DMS114 treated with DMSO at 0.1 percent for 48 hours (cell line): ENCODE data around the gene MMP24.
"Not testable (repeated sequence)": the region's sequence is repeated elsewhere in the genome, so short reads cannot be mapped to it uniquely, and the experiment has no call there.

Source experiments
- DNase-seq: peaks from one replicate; lab custom pipeline; 2025; ENCODE audit not compliant: unreplicated experiment; lab: John Stamatoyannopoulos, UW

Gene MMP24

DNA sequence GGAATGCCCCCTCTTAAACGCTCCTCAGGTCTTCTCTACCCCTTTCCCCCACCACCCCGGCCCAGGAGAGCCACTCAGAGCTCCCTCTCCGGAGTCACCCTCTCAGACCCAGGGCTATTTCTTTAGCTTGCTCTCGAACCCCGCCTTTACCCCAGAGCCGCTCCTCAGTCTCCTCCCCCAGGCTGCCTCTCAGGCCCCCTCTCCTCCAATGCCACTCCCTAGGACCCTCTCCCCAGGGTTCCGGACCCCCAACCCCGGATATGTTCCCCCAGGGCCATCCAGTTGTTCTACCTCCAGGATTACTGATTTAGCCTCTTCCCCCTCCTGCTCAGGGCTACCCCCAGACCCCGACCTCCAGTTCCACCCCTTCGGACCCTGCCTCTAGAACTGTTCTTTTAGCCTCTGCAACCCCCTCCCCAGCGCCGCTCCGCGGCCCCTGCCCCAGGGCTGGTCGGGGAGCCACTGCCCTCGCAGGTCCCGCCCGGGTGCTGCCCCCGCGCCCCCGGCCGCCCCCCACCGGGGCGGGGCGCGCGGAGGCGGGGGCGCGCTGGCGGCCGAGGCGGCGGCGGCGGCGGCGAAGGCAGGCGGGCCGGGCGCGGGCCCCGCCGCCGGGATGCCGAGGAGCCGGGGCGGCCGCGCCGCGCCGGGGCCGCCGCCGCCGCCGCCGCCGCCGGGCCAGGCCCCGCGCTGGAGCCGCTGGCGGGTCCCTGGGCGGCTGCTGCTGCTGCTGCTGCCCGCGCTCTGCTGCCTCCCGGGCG, at the start of gene MMP24:
TSS of gene MMP24 (plus strand) at position 565 of the 758 bp plus-strand sequence. CDS start at position 614, 49 bp downstream.
- DNase-seq: no peak

DNA sequence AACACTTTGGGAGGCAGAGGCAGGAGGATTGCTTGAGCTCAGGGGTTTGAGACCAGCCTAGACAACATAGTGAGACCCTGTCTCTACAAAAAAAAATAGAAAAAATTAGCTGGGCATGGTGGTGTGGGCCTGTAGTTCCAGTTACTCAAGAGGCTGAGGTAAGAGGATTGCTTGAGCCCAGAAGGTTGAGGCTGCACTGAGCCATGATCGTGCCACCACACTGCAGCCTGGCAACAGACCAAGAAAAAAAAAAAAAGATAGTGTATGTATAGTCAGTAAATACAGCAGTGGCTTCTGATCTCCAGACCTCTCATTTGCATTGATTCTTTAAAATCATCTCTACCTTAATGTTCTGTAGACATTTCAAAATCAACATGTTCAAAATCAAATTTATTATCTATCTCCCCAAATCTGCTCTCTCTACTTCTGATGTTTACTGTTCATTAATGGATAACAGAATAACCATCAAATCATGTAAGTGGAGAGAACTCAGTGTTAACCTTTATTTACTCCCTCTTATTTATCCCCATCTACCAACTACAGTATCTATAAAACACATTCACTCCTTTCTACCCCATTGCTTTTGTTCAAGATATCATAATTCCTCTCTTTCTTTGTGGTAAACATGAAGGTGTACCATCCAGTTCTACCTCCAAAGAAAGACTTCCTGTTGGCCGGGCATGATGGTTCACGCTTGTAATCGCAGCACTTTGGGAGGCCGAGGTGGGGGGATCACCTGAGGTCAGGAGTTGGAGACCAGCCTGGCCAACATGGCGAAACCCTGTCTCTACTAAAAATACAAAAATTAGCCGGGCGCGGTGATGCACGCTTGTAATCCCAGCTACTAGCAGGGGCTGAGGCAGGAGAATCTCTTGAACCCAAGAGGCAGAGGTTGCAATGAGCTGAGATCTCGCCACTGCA, 46.9 kb upstream of the MMP24 start:
- no peak for DNase-seq

DNA sequence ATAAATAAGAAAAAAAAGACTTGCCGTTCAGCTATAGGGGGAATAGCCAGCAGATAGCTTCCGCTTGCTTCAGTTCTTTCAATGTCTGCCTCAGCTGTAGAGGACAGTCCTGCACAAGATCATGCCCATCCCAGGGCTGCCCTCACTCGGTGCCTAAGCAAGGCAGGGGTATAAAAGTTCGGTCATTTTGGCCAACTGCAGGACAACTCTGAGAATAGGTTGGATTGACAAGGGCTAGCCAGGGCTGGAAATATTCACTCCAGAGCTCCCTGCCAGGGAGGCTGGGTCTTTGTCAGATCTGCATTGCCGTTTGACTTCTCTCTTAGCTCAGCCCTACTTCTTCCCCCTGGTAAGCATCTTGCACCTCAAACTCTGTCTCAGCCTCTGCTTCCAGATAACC, 46.2 kb upstream of the MMP24 start:
- no peak for DNase-seq

DNA sequence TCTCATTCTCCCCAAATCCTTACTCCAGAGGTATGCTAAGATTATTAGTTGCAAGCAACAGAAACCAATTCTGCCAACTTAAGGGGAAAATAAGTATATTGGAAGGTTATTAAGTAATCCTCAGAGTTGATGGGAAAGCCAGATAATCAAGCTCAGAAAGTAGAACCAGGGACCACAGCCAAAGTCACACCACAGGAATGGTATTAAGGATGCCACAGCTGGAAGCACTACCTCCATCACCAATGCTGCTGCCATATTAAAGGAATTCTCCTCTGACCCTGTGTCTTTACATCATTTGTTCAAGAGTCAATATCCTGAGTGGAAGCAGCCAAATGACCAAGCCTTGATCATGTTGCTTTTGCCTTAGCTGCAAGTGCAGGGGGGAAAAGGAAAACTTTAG, 44.8 kb upstream of the MMP24 start:
- no peak for DNase-seq

DNA sequence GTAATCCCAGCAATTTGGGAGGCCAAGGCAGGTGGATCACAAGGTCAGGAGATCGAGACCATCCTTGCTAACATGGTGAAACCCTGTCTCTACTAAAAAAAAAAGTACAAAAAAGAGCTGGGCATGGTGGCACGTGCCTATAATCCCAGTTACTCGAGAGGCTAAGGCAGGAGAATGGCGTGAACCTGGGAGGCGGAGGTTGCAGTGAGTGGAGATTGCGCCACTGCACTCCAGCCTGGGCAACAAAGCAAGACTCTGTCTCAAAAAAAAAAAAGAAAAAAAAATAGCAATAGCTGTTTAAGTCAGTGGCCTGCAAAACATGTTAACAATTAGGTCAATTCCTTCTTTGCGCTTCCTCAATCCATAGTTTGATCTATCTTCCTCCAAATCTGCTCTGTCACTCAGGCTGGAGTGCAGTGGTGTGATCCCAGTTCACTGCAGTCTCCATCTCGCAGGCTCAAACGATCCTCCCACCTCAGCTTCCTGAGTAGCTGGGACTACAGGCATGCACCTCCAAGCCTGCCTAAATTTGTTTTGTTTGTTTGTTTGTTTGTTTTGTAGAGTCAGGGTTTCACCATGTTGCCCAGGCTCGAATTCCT, 39.7 kb upstream of the MMP24 start:
- DNase-seq: not testable (repeated sequence)

DNA sequence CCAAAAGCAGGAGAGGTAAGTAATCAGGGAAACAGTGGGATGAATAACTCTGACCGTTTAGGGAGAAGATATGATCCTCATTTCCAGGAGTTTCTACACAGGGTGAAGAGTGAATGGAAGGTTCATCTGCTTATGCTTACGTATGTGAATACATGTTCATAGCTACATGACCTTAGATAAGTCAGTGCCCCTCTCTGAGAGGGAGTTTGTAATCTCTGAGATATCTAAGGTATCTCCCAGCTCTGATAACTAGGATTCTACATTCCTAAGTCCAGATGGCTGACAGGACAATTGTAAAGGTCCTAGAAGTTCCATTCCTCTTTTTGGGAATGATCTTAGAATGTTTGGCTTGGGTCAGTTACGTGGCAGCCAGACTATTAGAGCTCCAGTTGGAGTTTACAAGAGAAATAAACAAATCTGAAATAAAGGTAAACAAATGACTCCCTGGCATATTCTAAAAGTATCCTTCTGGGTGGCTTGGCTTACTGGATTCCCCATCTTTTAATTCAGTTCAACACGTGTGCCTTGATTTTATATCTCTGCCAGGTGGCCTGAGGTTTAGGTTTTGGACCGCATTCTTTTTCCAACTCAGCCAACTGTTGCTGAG, 38.8 kb upstream of the MMP24 start:
- DNase-seq: no peak

DNA sequence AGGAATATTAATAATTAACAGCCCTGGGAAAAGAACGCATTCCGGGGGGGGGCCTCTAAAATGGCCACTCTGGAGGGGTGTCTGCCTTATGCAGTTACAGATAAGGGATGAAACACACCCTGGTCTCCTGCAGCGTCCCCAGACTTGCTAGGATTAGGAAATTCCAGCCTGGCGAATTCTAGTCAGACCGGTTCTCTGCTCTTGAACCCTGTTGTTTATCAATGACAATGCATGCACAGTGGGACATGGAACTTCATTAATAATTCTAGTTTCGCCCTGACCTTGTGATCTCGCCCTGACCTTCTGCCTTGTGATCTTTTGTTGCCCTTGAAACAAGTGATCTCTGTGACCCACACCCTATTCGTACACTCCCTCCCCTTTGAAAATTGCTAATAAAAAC, 37.3 kb upstream of the MMP24 start:
- not testable (repeated sequence) for DNase-seq

DNA sequence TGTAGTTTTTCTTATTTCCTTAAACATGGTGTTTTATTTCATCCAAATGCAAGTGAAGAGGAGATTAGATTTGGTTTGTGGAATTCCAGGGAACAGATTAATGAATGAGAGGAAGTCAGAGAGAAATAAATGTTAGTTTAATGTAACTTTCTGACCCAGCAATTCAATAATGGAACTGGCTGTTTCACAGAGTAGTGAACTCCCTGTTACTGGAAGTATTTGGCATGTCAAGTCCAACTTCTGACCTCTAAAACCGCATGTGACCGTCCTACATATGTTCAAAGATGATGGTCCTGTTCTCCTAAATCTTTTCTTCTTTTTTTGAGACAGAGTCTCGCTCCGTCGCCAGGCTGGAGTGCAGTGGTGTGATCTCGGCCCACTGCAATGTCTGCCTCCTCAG, 35.9 kb upstream of the MMP24 start:
- DNase-seq: no peak

DNA sequence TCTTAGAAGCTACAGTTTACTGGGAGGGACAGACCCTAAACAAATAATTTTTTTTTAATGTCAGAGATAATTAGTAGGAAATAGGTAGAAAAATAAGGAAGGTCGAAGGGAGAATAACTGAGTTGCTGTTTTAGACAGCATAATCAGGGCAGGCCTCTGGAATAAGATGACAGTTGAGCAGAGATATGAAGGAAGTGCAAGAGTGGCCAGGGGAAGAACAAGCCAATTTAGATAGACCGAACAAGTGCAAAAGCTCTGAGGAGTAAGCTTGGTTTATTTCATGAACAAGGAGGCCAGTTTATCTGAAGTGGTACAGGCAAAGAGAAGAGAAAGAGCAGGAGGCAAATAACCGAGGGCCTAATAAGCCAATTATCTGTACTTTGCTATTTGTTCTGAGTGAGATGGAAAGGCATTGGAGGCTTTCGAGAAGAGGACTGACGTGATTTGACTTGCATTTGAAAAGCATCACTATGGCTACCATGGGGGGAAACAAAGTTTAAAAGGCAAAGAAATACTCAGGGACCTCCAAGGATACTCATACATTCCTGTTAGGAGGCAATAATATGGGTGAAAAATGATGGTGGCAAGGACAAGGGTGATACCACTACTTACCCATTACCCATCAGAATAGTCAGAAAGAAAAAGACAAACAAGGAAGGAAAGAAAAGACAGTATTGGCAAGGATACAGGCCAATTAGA, 34.9 kb upstream of the MMP24 start:
- DNase-seq: no peak

DNA sequence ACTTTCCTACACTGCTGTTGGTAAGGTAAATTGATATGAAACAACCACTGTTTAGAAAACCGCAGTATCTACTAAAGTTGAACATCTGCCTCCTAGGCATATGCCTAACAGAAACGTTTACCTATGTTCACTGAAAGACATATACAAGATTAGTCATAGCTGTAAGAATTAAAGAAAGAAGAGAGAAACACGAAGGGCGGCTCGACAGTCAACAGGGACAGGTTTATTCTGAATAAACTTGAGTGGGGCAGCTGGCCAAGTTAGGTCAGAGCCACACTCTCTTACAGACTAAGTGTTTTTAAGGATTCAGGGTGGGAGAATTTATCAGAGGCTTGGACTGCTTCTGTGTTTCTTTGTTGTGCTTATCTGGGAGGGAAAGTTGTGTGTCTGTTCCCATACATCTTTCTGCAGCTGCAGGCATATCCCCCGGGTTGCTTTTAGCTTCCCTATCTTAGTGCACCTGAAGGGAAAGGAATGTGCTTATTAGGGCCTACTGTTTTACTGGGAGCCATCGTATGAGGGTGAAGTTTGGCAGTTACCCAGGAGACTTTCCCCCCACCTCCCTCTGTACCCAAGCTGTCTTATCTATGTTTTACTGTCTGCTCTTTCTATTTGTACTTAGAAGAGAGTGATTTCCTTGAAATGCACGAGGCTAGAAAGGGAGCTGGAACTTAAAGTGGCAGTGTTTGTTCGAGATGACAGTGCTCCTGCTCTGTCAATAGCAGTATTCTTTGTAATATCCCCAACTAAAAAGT, 34.2 kb upstream of the MMP24 start:
- no peak for DNase-seq

DNA sequence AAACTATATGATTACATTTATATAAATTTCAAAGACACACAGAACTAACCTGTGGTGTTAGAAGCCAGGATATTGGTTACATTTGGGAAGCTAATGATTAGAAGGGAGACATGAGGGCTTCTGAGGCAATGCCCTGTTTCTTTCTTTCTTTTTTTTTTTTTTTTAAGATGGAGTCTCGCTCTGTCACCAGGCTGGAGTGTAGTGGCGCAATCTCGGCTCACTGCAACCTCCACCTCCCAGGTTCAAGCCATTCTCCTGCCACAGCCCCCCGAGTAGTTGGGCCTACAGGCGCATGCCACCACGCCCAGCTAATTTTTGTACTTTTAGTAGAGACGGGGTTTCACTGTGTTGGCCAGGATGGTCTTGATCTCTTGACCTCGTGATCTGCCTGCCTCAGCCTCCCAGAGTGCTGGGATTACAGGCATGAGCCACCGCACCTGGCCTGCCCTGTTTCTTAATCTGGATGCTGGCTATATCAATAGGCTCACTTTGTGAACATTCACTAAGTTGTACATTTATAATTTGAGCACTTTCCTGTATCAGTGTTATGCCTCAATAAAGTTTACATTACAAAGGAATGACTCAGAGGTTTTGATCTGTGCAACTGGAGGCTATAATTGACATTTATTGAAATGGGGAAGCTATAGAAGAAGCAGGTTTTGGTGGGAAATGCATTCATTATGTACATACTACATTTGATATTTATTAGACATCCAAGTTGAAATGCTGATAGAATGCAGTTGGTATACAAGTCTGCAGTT, 33.3 kb upstream of the MMP24 start:
- not testable (repeated sequence) for DNase-seq

DNA sequence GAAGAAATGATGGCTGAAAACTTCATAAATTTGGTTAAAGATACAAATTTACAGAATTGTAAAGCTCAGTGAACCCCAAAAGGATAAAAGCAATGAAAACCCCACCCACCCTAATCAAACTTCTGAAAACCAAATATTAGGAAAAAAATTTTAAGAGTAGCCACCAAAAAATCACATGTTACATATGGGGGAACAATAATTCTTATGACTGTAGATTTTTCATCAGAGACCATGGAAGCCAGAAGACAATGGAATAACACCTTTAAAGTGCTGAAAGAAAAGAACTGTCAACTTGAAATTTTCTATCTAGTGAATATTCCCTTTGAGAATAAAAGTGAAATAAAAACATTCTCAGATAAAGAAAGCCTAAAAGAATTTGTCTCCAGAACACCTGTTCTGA, 30.2 kb upstream of the MMP24 start:
- no peak for DNase-seq

DNA sequence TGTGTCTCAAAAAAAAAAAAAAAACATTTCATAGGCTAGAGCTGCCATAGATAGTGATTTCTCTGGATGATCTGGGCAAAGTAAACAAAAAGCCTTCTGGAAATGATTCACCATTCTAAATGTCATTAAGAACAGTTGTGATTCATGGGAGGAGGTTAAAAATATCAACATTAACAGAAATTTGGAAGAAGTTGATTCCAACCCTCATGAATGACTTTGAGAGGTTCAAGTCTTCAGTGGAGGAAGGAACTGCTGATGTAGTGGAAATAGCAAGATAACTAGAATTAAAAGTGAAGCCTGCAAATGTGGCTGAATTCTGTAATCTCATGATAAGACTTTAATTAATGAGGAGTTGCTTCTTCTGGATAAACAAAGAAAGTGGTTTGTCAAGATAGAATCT, 26.8 kb upstream of the MMP24 start:
- DNase-seq: no peak

DNA sequence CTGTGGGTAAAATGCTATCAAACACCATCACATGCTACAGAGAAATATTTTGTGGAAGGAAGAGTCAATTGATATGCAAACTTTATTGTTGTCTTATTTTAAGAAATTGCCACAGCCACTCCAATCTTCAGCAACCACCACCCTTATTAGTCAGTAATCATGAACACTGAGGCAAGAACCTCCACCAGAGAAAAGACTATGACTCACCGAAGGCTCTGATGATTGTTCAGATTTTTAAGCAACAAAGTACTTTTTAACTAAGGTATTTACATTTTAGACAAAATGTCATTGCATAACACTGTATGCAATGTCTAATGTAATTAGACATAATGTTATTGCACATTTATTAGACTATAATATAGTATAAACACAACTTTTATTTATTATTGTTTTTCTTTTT, 26.2 kb upstream of the MMP24 start:
- no peak for DNase-seq

DNA sequence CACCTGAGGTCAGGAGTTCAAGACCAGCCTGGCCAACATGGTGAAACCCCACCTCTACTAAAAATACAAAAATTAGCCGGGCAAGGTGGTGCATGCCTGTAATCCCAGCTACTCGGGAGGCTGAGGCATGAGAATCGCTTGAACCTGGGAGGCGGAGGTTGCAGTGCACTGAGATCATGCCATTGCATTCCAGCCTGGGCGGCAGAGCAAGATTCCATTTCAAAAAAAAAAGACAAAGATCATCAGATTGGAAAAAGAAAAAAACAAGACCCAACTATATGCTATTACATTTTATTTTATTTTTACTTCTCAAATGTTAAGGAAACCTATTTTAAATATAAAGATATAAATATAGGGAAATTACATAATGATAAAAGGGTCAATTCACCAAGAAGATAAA, 25.0 kb upstream of the MMP24 start:
- not testable (repeated sequence) for DNase-seq

DNA sequence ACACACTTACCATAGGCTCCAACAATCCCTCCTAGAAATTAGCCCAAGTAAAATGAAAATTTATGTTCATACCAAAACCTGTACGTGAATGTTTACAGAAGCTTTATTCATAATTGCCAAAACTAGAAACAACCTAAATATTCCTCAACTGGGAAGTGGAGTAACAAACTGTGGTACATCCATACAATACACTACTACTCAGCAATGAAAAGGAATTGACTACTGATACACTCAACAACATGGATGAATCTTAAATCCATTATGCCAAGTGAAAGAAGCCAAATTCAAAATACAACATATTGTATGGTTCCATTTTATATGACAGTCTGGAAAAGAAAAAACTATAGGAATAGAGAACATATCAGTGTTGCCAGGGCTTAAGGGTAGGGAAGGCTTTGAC, 19.7 kb upstream of the MMP24 start:
- DNase-seq: no peak

DNA sequence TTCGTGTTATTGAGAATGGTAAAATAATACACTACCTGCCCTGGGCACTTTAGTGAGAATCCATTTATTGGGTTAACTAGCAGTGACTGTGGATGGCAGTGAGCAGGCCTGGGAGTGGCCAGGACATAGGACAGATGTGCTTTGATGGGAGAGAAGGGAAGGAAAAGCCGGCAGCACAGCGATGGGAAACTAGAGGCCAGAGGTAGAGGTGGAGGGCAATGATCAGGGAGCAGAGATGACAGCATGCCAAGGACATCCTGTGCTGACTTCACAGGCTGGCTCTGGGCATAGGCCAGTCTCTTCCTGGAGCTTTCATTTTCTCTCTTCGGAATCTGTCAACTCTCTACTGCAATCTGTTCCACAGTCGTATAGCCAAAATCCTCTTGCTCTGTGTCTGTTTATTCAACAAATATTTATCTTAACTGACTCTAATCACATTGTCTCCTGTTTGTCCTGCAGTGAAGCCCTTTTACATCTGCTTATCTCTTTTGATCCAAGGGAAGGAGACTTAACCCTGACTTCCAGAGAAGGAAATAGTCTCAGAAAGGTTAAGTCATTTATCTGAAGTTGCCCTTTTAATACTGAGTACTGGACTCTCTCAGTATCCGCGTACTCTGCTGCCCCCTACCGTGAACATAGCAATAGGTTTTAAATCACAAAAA, 18.4 kb upstream of the MMP24 start:
- peak; percentile 57 for DNase-seq

DNA sequence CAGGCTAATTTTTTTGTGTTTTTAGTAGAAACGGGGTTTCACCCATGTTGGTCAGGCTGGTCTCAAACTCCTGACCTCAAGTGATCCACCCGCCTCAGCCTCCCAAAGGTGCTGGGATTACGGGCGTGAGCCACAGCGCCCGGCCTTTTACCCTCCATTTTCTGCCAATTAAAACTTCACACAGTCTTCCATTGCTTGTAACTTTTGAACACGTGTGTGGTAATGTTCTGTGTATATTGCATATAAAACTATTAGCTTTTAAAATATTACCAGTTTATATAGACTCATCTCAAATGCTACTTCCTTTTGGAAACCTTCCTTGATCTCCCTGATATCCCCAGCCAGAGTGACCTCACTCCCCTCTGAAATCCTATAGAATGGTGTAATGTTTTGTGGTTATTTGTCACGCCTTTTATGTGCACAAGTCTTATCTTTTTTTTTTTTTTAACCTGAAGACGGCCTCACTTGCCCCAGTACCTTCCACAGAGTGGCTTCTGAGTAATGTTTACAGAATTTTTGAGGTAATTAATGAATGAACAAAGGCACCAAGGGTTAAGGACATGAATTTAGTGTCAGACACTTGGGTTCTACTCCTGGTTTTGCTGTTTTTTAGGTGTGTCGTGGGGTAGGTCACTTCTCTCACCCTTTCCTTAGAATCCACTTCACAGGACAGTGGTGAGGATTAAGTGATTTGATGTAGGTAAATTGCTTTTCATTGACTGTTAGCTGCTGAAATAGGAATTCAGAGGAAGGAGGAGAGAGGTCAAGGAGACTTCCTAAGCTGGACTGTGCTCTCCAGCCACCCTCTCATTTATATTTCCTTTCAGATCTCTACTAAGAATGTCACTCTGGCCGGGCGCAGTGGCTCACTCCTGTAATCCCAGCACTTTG, 11.2 kb upstream of the MMP24 start:
- DNase-seq: no peak
